ENCODE measurements around the gene ALMS1. TPM values are rescaled to one million over a fixed set of nuclear protein-coding genes. Genes with fewer than 3 reads are reported as not detected.
"Not testable (repeated sequence)": the region's sequence is repeated elsewhere in the genome, so short reads cannot be mapped to it uniquely, and the experiment has no call there.

Gene ALMS1, protein sequence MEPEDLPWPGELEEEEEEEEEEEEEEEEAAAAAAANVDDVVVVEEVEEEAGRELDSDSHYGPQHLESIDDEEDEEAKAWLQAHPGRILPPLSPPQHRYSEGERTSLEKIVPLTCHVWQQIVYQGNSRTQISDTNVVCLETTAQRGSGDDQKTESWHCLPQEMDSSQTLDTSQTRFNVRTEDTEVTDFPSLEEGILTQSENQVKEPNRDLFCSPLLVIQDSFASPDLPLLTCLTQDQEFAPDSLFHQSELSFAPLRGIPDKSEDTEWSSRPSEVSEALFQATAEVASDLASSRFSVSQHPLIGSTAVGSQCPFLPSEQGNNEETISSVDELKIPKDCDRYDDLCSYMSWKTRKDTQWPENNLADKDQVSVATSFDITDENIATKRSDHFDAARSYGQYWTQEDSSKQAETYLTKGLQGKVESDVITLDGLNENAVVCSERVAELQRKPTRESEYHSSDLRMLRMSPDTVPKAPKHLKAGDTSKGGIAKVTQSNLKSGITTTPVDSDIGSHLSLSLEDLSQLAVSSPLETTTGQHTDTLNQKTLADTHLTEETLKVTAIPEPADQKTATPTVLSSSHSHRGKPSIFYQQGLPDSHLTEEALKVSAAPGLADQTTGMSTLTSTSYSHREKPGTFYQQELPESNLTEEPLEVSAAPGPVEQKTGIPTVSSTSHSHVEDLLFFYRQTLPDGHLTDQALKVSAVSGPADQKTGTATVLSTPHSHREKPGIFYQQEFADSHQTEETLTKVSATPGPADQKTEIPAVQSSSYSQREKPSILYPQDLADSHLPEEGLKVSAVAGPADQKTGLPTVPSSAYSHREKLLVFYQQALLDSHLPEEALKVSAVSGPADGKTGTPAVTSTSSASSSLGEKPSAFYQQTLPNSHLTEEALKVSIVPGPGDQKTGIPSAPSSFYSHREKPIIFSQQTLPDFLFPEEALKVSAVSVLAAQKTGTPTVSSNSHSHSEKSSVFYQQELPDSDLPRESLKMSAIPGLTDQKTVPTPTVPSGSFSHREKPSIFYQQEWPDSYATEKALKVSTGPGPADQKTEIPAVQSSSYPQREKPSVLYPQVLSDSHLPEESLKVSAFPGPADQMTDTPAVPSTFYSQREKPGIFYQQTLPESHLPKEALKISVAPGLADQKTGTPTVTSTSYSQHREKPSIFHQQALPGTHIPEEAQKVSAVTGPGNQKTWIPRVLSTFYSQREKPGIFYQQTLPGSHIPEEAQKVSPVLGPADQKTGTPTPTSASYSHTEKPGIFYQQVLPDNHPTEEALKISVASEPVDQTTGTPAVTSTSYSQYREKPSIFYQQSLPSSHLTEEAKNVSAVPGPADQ (N-terminal part only)
- total RNA-seq, result 10 to 100 TPM in 7 of 8 experiments, 1 to 10 TPM in 1; 8.1 to 60.2 (median 39.2) TPM

DNA sequence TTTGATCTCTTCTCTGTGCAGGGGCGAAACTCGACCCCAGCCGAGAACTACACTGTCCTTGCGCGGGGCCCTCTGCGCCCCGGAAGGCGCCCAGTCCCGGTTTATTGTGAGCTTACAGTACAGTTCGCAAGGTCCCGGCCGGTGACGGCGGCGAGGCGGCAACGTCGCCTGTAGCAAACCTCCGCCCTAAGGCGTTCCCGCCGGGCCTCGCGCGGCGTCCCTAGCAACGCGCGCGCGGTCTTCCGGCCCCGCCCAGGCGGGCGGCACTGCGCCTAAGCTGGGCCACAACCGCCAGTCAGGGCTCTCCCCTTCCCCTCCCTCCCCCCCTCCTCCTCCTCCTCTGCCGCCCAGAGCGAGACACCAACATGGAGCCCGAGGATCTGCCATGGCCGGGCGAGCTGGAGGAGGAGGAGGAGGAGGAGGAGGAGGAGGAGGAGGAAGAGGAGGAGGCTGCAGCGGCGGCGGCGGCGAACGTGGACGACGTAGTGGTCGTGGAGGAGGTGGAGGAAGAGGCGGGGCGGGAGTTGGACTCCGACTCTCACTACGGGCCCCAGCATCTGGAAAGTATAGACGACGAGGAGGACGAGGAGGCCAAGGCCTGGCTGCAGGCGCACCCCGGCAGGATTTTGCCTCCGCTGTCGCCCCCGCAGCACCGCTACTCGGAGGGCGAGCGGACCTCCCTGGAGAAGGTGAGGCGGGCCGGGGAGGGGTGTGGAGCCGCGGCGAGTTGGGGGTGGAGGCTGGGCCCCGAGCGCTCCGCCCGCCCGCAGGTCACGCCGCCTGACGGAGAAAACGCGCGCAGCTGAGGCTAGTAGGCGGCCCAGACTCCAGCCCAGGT, at the start of gene ALMS1:
ALMS1 (plus strand) TSS at position 333 of the 838 bp plus-strand sequence; CDS start at position 366, 33 bp downstream.
- 0% methylated on average over 2 to 21 of the region's 84 CpGs; no CpG with 5 or more reads in 7 of the 10 experiments for WGBS, 10 experiments
- in situ Hi-C loops (cut with MboI; ENCODE audit: low pct_unique_long_range_greater_than_20kb in 2 of 9, low sequenced_read_pairs in 9 of 9, unreplicated experiment in 9 of 9), result no loop called here
- ATAC-seq (replicated peaks in 6 of 8), result peak; percentile 85 to 96 (median 92)
- Histone ChIP-seq H3K4me1 (replicated peaks in 1 of 2) (peaks cover 6 to 7% of the 10 kb centered on the region in 2 donors), H3K4me3 (peak within 1 kb of the TSS; percentile 66 to 91 (median 76)), H3K27ac (peak within 1 kb of the TSS; percentile 76 to 85)

DNA sequence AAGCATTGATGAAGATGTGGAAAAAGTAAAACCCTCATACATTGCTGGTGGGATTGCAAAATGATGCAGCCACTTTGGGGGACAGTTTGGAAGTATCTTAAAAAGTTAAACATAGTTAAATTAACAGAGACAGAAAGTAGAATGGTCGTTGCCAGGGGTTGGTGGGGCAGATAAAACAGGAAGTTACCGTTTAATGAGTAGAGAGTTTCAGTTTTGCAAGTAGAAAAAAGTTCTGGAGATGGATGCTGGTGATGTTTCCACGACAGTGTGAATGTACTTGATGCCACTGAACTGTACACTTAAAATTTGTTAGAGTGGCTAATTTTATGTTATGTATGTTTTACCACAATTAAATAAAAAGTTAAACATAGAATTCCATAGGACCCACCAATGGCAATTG, 47.8 kb upstream of the ALMS1 start:
- H3K4me3 ChIP-seq, result no peak overlapping the region
- no peak overlapping the region for H3K27ac ChIP-seq
- no peaks in the 10 kb centered on the region for H3K4me1 ChIP-seq (replicated peaks in 1 of 2)
- no peak for ATAC-seq (replicated peaks in 6 of 8)
- in situ Hi-C loops (cut with MboI; ENCODE audit: low pct_unique_long_range_greater_than_20kb in 2 of 9, low sequenced_read_pairs in 9 of 9, unreplicated experiment in 9 of 9), result no loop called here
- WGBS, 10 experiments, result 0 to 89% (median 31%) methylated on average over 1 to 3 of the region's 3 CpGs

DNA sequence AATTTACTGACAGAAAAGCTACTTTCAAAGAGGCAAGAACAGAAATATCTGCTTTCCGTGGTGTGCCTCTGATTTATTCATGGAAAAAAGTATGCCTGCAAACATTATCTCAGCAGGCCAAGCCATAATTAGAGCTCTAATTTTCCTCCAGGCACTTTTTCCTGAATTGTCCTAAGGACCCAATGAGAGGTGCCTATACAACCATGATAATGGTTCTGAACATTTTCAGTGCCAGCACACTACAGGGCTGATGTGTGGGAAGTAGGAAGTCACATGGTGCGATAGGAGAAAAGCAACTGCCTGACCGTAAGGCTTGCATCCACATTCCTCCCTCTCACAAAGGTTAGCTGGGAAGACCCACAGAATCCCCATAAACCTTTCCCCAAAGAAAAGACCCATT, 46.4 kb upstream of the ALMS1 start:
- in situ Hi-C loops (cut with MboI; ENCODE audit: low pct_unique_long_range_greater_than_20kb in 2 of 9, low sequenced_read_pairs in 9 of 9, unreplicated experiment in 9 of 9), result no loop called here
- H3K27ac ChIP-seq, result no peak overlapping the region
- H3K4me3 ChIP-seq, result no peak overlapping the region
- WGBS, 10 experiments, result 0 to 75% (median 53%) methylated on average over 1 to 3 of the region's 3 CpGs; no CpG with 5 or more reads in 3 of the 10 experiments
- H3K4me1 ChIP-seq (replicated peaks in 1 of 2), result no peaks in the 10 kb centered on the region
- peak in 3 of 8 experiments; percentile 38 to 89 (median 71) for ATAC-seq (replicated peaks in 6 of 8)

DNA sequence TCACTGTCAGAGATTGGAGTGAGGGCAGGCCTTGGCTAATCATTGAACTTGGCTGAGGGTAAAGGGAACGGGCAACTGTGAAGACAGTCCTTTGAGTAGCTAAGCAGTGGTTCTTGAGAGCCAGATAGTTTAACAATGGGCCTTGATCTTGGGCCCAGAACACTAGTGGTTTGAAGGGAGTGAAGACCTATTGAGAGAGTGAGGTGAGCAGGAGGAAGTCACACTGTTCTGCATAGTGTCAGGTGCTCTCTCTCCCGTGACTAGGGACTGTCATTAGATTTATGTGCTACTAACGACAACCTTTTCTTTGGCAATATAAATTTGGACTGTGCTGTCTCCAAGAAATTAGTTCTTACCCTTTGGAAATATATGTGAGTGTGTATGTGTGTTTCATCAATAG, 44.6 kb upstream of the ALMS1 start:
- no peaks in the 10 kb centered on the region for H3K4me1 ChIP-seq (replicated peaks in 1 of 2)
- no peak overlapping the region for H3K27ac ChIP-seq
- no peak for ATAC-seq (replicated peaks in 6 of 8)
- 25 to 73% (median 60%) methylated on average over 1 to 3 of the region's 3 CpGs; no CpG with 5 or more reads in 4 of the 10 experiments for WGBS, 10 experiments
- in situ Hi-C loops (cut with MboI; ENCODE audit: low pct_unique_long_range_greater_than_20kb in 2 of 9, low sequenced_read_pairs in 9 of 9, unreplicated experiment in 9 of 9), result no loop called here
- no peak overlapping the region for H3K4me3 ChIP-seq

DNA sequence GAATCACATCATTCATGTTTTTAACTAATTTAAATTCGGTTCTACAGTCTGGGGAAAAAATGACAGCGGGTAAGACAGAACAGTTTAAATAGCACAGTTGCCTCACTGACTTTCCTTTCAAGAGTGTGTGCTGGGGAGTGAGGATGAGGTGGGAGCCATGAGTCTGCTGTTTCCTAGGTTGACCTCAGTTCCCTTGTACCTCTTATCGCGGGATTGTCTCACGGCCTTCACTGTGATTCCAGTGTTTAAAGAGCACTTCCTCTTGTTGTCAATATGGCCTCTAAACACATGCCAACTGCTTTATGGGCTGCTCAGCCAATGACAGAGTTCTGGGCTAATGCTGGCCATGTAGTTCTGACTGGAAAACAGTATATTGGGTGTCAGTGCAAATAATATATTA, 41.6 kb upstream of the ALMS1 start:
- WGBS, 10 experiments, result 30 to 98% (median 73%) methylated on average over 2 to 5 of the region's 5 CpGs; no CpG with 5 or more reads in 3 of the 10 experiments

DNA sequence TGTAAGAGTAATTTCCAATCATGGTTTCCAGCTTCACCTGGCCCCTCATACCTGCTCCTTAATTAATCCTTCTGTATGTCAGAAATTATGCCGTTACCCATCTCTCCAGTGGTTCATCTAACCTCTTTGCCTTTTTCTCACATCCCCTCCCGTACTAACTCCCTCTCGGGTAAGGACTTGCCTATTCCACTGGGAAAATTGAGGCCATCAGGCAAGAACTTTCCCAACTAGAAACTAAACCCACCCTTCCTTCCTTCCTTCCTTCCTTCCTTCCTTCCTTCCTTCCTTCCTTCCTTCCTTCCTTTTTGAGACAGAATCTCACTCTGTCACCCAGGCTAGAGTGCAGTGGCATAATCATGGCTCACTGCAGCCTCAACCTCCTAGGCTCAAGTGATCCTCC, 40.9 kb upstream of the ALMS1 start:
- H3K4me3 ChIP-seq; ATAC-seq (replicated peaks in 6 of 8); H3K27ac ChIP-seq; in situ Hi-C loops (cut with MboI; ENCODE audit: low pct_unique_long_range_greater_than_20kb in 2 of 9, low sequenced_read_pairs in 9 of 9, unreplicated experiment in 9 of 9); H3K4me1 ChIP-seq (replicated peaks in 1 of 2): not testable (repeated sequence)
- WGBS, 10 experiments, result 0 to 100% (median 50%) methylated on average over 1 to 3 of the region's 3 CpGs; no CpG with 5 or more reads in 4 of the 10 experiments

More for the DNA sequence above, 41.6 kb upstream of the ALMS1 start:
- in situ Hi-C loops (cut with MboI; ENCODE audit: low pct_unique_long_range_greater_than_20kb in 2 of 9, low sequenced_read_pairs in 9 of 9, unreplicated experiment in 9 of 9), result no loop called here
- no peaks in the 10 kb centered on the region for H3K4me1 ChIP-seq (replicated peaks in 1 of 2)
- H3K4me3 ChIP-seq, result no peak overlapping the region
- no peak for ATAC-seq (replicated peaks in 6 of 8)
- H3K27ac ChIP-seq, result no peak overlapping the region

DNA sequence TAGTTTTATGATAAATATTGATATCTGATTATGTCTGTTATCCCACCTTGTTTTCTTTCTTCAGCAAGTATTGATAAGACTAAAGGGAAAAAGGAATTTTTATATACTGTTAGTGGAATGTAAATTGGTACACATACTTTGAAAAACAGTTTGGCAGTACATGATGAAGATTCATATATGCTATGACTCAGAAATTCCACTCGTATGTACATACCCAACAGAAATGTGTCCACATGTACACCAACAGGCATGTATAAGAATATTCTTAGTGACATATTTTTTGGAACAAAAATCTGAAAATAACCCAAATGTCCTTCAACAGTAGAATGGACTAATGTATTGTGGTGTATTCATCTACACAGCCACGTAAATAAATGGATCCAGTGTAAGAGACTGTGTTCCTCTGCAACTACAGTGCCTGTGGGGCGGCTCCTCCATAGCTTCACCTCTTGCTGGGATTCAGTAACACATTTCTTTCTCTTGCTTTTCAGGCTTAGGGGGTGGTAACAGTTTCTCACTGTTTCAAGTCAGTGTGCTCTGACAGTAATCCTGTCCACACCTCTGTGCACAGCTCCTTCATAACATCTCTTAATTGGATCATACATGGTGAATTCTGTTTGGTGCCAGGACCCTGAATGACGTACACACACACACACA, 35.5 kb upstream of the ALMS1 start:
- Histone ChIP-seq H3K4me1 (replicated peaks in 1 of 2) (no peaks in the 10 kb centered on the region), H3K4me3 (no peak overlapping the region), H3K27ac (no peak overlapping the region)
- 0 to 67% (median 56%) methylated on average over 1 to 3 of the region's 4 CpGs; no CpG with 5 or more reads in 1 of the 10 experiments for WGBS, 10 experiments
- ATAC-seq (replicated peaks in 6 of 8), result peak in 3 of 8 experiments; percentile 40 to 67 (median 55)
- in situ Hi-C loops (cut with MboI; ENCODE audit: low pct_unique_long_range_greater_than_20kb in 2 of 9, low sequenced_read_pairs in 9 of 9, unreplicated experiment in 9 of 9), result no loop called here

DNA sequence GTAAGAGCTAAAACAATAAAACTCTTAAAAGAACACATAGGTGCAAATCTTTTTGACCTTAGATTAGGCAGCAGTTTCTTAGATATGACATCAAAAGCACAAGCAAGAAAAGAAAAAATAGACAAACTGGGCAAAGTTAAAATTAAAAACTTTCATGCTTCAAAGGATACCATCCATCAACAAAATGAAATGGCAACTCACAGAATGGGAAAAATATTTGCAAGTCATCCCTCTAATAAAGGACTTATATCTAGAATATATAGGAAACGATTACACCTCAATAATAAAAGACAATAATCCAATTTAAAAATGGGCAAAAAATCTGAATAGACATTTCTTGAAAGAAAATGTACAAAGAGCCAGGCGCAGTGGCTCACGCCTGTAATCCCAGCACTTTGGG, 29.5 kb upstream of the ALMS1 start:
- Histone ChIP-seq H3K4me3 (no peak overlapping the region), H3K27ac (no peak overlapping the region), H3K4me1 (replicated peaks in 1 of 2) (no peaks in the 10 kb centered on the region)
- in situ Hi-C loops (cut with MboI; ENCODE audit: low pct_unique_long_range_greater_than_20kb in 2 of 9, low sequenced_read_pairs in 9 of 9, unreplicated experiment in 9 of 9), result no loop called here
- 7 to 91% (median 62%) methylated on average over 1 to 3 of the region's 3 CpGs; no CpG with 5 or more reads in 1 of the 10 experiments for WGBS, 10 experiments
- ATAC-seq (replicated peaks in 6 of 8), result no peak

DNA sequence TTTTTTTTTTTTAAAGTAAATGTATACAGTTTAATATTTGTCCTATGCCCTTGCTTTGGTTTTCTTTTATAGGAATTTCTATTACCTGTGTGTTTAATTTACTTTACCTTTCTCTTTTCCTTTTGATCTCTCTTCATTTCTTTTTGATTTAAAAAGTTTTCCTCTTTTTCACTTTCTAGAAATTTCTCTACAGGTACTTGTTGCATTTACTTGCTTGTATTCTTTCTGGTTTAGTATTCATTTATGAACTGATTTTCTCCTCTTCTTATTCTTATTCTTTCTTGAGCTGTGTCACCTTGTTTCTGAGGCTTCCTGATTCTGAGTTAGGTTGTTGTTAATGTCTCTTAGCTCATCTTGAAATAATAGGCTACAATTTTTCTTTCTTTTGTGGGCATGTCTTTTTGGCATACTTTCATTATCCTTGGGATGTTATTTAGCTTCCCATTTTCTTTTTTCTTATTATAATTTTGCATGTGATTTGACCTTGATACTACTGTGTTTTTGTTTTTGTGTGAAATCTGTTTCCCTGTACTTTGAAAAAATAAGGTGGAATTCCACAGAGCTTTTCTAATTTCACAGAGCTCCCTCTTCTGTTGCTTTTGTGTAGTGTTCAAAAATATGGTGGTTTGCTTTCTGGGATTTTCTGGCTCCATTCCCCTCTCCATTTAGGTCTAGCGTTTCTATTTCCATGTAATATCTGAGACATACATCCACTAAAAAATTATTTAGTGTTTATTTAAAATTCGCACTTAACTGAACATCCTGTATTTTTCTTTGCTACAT, 25.5 kb upstream of the ALMS1 start:
- no peak overlapping the region for H3K4me3 ChIP-seq
- no peak overlapping the region for H3K27ac ChIP-seq
- no peaks in the 10 kb centered on the region for H3K4me1 ChIP-seq (replicated peaks in 1 of 2)
- peak in 1 of 8 experiments; percentile 42 for ATAC-seq (replicated peaks in 6 of 8)
- in situ Hi-C loops (cut with MboI; ENCODE audit: low pct_unique_long_range_greater_than_20kb in 2 of 9, low sequenced_read_pairs in 9 of 9, unreplicated experiment in 9 of 9), result no loop called here
- WGBS, 10 experiments, result 0 to 63% (median 5%) methylated on average over 1 to 2 of the region's 2 CpGs

DNA sequence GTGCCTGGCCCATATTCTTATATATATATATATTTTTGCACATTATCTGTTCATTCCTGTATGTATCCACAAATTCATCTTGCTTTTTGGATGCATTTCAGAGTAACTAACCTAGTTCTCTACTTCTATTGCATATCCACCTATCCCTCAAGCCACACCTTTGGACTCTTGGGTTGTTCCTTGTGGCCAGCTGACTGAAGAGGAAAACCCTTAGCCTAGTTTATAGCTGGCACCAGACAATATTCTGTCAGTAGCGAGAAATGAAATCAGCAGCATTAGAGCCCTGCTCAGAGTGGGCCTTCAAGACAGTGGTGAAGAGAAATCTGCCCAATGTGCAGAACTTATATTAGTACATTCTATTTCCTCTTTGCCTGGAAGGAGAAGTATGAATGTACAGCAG, 19.6 kb upstream of the ALMS1 start:
- in situ Hi-C loops (cut with MboI; ENCODE audit: low pct_unique_long_range_greater_than_20kb in 2 of 9, low sequenced_read_pairs in 9 of 9, unreplicated experiment in 9 of 9), result no loop called here
- no peak for ATAC-seq (replicated peaks in 6 of 8)
- Histone ChIP-seq H3K4me3 (no peak overlapping the region), H3K4me1 (replicated peaks in 1 of 2) (no peaks in the 10 kb centered on the region), H3K27ac (no peak overlapping the region)
- WGBS, 10 experiments, result 83 to 100% (median 94%) methylated on average over 1 of the region's 1 CpG; no CpG with 5 or more reads in 4 of the 10 experiments

DNA sequence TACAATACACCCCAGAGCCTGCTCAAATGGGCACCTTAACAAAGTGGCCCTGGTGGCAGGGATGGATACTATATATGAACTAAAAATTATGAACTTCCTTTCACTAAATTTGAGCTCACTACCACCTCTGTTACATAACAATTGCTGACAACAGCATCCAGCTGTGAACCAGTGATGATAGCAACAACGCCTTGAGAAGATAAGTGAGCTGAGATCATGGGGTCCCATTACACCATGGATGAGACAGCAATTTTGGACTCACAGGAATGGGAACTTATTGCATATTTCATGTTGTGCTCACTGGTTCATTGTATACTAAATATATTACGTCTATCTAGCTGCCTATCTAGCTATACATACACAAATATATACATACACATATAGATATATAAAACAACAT, 16.9 kb upstream of the ALMS1 start:
- in situ Hi-C loops (cut with MboI; ENCODE audit: low pct_unique_long_range_greater_than_20kb in 2 of 9, low sequenced_read_pairs in 9 of 9, unreplicated experiment in 9 of 9), result no loop called here
- Histone ChIP-seq H3K4me3 (no peak overlapping the region), H3K4me1 (replicated peaks in 1 of 2) (no peaks in the 10 kb centered on the region), H3K27ac (no peak overlapping the region)
- no peak for ATAC-seq (replicated peaks in 6 of 8)
- 31 to 86% (median 56%) methylated on average over 1 to 2 of the region's 2 CpGs; no CpG with 5 or more reads in 6 of the 10 experiments for WGBS, 10 experiments
